ENCODE data around the gene CCDC90B. TPM values are rescaled to one million over a fixed set of nuclear protein-coding genes. Genes with fewer than 3 reads are reported as not detected.

CCDC90B gene
- total RNA-seq, 1 experiment from 2014 or later = 48.9 TPM

GRCh38 chr11:83257761-83258168 lies 28.4 kb downstream of the CCDC90B start:
- H3K27me3 Mint-ChIP-seq (ENCODE audit: low read depth) = no peaks in the 10 kb centered on the region
- TF ChIP-seq, protein P1, sequence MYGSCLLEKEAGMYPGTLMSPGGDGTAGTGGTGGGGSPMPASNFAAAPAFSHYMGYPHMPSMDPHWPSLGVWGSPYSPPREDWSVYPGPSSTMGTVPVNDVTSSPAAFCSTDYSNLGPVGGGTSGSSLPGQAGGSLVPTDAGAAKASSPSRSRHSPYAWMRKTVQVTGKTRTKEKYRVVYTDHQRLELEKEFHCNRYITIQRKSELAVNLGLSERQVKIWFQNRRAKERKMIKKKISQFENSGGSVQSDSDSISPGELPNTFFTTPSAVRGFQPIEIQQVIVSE (CRISPR knock-in tag; IDR thresholded peaks at IDR 0.05; ENCODE audit: borderline replicate concordance) = no peak
- TF ChIP-seq KAT7 (CRISPR knock-in tag; IDR thresholded peaks at IDR 0.05; ENCODE audit: borderline replicate concordance) (no peak), HMGA2 (CRISPR knock-in tag; IDR thresholded peaks at IDR 0.05) (no peak)
- ChIA-PET CTCF (interaction anchor here (0.6 kb wide), 1 partner anchor 8 kb away, joined by 5 read pairs; no protein-coding TSS in a partner anchor), POLR2A (no interaction called here)
- no peak overlapping the region for H3K4me3 Mint-ChIP-seq
- no peak overlapping the region for H3K27ac Mint-ChIP-seq
- DNase-seq (ENCODE audit: low spot score) (no peak), ATAC-seq (no peak)
- no peaks in the 10 kb centered on the region for H3K9me3 Mint-ChIP-seq
- H3K4me1 Mint-ChIP-seq = no peaks in the 10 kb centered on the region
- H3K36me3 Mint-ChIP-seq = peaks cover 5% of the 10 kb centered on the region; the same call in 1 of the 2 replicates

GRCh38 chr11:83256602-83257340 lies 29.4 kb downstream of the CCDC90B start:
- ChIA-PET CTCF (no interaction called here), POLR2A (no interaction called here)
- H3K36me3 Mint-ChIP-seq = peaks cover 4% of the 10 kb centered on the region; the same call in 1 of the 2 replicates
- TF ChIP-seq, protein P1 (CRISPR knock-in tag; IDR thresholded peaks at IDR 0.05; ENCODE audit: borderline replicate concordance) = no peak
- TF ChIP-seq TEAD1 (CRISPR knock-in tag; IDR thresholded peaks at IDR 0.05) (no peak), ESRRA (CRISPR knock-in tag; IDR thresholded peaks at IDR 0.05; ENCODE audit: borderline replicate concordance) (no peak), SMAD4 (CRISPR knock-in tag; IDR thresholded peaks at IDR 0.05) (no peak), CREM (CRISPR knock-in tag; IDR thresholded peaks at IDR 0.05) (no peak), ZNF232 (CRISPR knock-in tag; IDR thresholded peaks at IDR 0.05) (no peak), ZNF396 (CRISPR knock-in tag; IDR thresholded peaks at IDR 0.05; ENCODE audit: borderline replicate concordance) (no peak), CTCF (IDR thresholded peaks at IDR 0.05) (no peak), ZNF263 (CRISPR knock-in tag; IDR thresholded peaks at IDR 0.05; ENCODE audit: low read depth) (no peak)
- TF ChIP-seq, protein P2, sequence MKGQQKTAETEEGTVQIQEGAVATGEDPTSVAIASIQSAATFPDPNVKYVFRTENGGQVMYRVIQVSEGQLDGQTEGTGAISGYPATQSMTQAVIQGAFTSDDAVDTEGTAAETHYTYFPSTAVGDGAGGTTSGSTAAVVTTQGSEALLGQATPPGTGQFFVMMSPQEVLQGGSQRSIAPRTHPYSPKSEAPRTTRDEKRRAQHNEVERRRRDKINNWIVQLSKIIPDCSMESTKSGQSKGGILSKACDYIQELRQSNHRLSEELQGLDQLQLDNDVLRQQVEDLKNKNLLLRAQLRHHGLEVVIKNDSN (CRISPR knock-in tag; IDR thresholded peaks at IDR 0.05) = no peak
- TF ChIP-seq, protein P3, sequence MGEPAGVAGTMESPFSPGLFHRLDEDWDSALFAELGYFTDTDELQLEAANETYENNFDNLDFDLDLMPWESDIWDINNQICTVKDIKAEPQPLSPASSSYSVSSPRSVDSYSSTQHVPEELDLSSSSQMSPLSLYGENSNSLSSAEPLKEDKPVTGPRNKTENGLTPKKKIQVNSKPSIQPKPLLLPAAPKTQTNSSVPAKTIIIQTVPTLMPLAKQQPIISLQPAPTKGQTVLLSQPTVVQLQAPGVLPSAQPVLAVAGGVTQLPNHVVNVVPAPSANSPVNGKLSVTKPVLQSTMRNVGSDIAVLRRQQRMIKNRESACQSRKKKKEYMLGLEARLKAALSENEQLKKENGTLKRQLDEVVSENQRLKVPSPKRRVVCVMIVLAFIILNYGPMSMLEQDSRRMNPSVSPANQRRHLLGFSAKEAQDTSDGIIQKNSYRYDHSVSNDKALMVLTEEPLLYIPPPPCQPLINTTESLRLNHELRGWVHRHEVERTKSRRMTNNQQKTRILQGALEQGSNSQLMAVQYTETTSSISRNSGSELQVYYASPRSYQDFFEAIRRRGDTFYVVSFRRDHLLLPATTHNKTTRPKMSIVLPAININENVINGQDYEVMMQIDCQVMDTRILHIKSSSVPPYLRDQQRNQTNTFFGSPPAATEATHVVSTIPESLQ (CRISPR knock-in tag; IDR thresholded peaks at IDR 0.05) = no peak
- H3K4me3 Mint-ChIP-seq = no peak overlapping the region
- ATAC-seq (no peak), DNase-seq (ENCODE audit: low spot score) (no peak)
- H3K27me3 Mint-ChIP-seq (ENCODE audit: low read depth) = no peaks in the 10 kb centered on the region
- H3K9me3 Mint-ChIP-seq = no peaks in the 10 kb centered on the region
- H3K27ac Mint-ChIP-seq = no peak overlapping the region
- no peaks in the 10 kb centered on the region for H3K4me1 Mint-ChIP-seq

DNA sequence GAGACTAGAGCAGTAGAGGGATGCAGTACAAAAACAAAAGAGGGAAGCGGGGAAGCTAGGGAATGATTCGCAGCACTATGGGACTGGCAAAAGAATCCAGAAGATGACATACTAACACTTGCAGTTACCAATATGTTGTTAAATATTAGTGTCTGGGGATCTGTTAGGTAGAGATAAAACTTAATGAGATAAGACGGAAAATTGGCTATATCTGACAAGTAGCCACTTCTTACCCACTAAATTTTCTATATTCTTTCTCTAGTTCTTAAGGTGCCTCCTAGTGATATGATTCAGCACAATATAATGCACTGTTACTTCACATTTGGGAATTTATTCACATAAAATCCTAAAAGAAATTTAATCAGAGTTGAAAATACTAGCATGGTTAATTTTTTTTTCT lies 30.8 kb downstream of the CCDC90B start:
- no peaks in the 10 kb centered on the region for H3K27me3 Mint-ChIP-seq (ENCODE audit: low read depth)
- no peak overlapping the region for H3K27ac Mint-ChIP-seq
- ChIA-PET CTCF (interaction anchor here (1.2 kb wide), 1 partner anchor 479 kb away, joined by 3 read pairs; no protein-coding TSS in a partner anchor), POLR2A (no interaction called here)
- no peaks in the 10 kb centered on the region for H3K9me3 Mint-ChIP-seq
- no peak for TF ChIP-seq GABPB1 (CRISPR knock-in tag; IDR thresholded peaks at IDR 0.05)
- TF ChIP-seq CTCF (IDR thresholded peaks at IDR 0.05) = no peak
- no peak for TF ChIP-seq ATF1 (CRISPR knock-in tag; IDR thresholded peaks at IDR 0.05)
- TF ChIP-seq TEAD4 (CRISPR knock-in tag; IDR thresholded peaks at IDR 0.05) = no peak
- TF ChIP-seq NR2C2 (CRISPR knock-in tag; IDR thresholded peaks at IDR 0.05) = no peak
- TF ChIP-seq TP53 (CRISPR knock-in tag; IDR thresholded peaks at IDR 0.05) = no peak
- TF ChIP-seq CREB1 (CRISPR knock-in tag; IDR thresholded peaks at IDR 0.05) = no peak
- no peaks in the 10 kb centered on the region; the same call in 1 of the 2 replicates for H3K36me3 Mint-ChIP-seq
- no peak overlapping the region for H3K4me3 Mint-ChIP-seq
- ATAC-seq = no peak
- DNase-seq (ENCODE audit: low spot score) = no peak
- H3K4me1 Mint-ChIP-seq = no peaks in the 10 kb centered on the region

Data from WTC11 (cell line).